CD4-positive, alpha-beta T cell treated with Interleukin-4 for 1 hour (primary cell): ENCODE measurements around the gene EFNA2.
"Not testable (repeated sequence)": the region's sequence is repeated elsewhere in the genome, so short reads cannot be mapped to it uniquely, and the experiment has no call there.

ENCODE experiments used
- DNase-seq, 2 donors: peaks; one replicate each; pipeline ENCODE4 v3.0.0-alpha.2; 2020 to 2022

The EFNA2 gene

DNA sequence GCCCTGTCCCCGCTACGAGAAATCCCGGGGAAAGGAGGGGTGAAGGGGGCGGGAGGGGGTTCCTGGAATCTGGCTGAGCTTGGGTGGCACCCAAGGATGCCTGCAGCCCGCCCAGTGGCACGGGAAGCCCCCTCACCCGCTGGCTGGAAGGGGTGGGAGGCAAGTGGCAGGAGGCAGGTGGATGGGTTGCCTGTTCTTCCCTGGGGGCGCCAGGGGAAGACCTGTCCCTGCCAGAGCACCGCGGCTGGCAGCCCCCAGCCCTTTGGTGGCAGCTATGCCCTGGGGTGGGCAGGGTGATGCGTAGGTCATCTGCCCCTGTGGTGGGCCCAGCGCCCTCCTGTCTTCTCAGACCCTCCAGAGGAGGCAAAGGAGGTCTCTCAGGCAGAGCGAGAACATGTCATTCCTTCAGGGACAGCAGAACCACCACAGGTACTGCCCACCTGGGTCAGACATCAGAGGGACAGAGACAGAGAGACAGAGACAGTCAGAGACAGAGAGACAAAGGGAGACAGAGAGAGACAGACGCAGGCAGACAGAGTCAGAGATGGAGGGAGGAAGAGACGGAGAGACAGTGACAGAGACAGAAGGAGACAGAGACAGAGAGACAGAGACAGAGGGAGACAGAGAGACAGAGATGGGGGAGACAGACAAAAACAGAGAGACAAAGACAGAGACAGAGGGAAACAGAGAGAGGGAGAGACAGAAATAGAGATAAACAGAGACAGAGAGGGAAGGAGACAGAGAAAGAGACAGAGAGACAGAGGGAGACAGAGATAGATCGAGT is 36.7 kb downstream of the EFNA2 start:
- no peak for DNase-seq

DNA sequence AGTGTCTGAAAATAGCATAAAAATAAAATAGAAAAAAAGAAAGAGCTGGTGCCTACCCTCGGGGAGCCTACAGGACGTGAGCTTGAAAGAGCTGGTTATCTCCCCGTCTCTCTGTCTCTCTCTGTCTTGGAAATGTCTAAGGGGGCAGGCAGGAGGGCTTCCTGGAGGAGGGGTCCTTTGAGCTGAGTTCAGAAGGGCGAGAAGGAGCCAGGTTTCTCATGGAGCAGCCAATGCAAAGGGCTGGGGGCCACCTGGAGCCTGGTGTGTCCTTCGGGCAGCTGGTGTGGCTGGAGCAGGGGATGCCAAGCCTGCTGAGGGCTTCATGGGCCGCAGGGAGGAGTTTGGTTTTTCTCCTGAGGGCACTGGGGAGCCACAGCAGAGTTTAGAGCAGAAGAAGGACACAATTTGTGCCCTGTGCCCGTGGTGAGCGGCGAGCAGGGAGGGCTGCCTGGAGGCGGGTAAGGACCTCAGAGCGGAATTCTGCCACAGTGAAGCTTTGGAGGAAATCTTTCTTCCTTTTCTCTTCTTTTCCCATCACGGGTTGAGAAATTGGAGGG is 38.7 kb downstream of the EFNA2 start:
- DNase-seq = no peak

DNA sequence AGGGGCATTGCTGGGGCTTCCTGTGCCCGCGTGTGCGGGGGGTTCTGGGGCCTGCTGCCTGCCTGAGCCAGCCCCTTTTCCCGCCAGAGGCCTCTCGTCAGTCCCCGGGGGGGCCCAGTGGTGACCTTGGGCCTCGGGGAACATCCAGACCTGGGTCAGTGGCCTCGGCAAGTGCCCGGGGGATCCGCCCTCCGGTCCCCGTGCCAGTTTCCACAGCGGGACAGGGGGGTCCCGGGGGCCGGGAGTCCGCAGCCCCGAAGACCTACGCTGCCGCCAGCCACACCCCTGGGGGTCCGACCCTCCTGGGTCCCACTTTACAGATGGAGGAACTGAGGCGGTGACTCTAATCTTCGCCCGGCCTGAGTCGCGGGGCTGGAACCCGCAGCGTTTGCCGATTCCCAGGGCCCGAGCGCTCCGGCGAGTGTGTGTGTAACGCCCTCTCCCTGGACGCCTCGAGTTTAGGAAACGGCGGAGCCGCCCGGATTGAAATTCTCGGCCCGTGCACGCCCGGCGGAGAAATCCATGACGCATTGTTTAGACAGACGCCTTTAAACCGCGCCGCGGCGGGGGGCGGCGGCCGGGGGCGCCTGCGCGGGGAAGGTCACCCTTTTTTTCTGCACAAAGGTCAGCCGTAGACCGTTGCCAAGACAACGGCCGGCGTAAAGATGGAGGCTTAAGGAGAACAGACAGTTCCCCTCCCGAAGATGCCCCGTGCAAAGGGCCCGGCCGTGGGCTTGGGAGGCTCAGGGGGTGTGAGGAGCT is 39.3 kb downstream of the EFNA2 start:
- DNase-seq = peak in 1 of 2 donors; percentile 30

DNA sequence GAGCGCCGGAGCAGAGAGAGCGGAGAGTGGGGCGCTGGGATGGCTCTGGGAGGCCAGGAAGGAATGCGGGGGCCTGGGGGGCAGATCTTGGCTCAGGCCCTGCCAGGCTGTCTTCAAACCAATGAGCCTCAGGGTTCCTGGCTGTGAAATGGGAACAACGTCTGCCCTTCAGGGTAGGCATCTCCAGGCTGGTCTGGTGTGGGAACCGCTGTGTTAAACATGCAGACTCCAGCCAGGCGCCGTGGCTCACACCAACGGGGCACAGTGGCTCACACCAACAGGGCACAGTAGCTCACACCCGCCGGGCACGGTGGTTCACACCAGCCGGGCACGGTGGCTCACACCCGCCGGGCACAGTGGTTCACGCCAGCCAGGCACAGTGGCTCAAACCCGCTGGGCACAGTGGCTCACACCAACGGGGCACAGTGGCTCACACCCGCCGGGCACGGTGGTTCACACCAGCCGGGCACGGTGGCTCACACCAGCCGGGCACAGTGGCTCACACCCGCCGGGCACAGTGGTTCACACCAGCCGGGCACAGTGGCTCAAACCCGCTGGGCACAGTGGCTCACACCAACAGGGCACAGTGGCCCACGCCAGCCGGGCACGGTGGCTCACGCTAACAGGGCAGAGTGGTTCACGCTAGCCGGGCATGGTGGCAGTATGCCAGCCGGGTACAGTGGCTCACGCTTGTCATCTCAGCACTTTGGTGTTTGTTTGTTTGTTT is 40.1 kb downstream of the EFNA2 start:
- no peak for DNase-seq

DNA sequence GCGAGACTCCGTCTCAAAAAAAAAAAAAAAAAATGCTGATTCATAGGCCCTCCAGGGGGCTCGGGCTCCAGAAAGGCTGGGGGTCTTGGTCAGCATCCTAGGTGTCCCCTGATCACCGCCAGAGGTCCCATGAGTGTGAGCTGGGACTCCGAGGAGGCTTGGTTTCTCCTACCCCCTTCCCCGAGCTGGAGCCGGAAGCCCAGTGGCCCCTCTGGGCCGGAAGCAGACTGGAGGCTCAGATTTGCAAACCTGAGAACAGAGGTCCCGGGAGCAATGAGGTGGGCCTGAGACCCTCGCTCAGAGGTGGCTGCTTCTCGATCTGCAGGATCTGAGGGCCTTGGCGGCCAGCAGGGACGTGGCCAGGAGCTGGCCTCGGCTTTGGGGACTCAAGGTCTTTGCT is 41.5 kb downstream of the EFNA2 start:
- no peak for DNase-seq

DNA sequence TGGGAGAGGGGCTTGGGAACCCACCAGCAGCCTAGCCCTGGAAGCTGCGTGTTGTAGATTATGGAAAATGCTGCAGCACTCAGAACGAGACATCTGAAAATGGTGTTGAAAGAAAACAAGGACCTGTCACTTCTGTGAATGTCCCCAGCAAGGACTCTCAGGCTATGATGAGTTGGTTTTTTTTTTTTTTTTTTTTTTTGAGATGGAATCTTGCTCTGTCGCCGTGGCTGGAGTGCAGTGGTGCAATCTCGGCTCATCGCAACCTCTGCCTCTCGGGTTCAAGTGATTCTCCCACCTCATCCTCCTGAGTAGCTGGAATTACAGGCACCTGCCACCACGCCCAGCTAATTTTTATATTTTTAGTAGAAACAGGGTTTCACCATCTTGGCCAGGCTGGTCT is 46.5 kb downstream of the EFNA2 start:
- DNase-seq = not testable (repeated sequence)

DNA sequence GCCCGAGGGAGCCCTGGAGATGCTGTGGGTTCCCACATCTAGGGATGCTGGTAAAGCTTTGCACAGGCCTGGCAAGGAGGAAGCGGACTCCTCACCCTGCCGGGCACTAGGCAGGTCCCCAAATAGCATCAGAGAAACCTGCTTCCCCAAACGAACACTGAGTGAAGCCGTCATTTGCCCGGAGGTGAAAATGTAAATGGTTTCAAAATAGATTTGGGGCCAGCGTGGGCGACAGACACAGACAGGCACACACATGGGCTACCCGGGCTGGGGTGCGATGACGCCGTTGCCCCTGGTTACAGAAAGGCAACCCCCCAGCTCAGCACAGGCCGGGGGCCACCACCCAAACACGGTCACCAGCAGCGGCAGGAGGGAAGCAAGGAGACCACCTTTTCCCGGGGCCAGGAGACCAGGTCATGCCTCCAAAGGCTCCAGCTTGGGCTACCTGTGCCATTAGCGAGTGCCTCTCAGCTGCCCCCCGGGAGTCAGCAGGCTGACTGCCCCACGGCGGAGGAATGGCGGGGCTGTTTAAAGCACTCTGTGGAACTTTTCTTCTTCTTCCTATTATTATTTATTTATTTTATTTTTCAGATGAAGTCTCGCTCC is 50.5 kb downstream of the EFNA2 start:
- DNase-seq = no peak

DNA sequence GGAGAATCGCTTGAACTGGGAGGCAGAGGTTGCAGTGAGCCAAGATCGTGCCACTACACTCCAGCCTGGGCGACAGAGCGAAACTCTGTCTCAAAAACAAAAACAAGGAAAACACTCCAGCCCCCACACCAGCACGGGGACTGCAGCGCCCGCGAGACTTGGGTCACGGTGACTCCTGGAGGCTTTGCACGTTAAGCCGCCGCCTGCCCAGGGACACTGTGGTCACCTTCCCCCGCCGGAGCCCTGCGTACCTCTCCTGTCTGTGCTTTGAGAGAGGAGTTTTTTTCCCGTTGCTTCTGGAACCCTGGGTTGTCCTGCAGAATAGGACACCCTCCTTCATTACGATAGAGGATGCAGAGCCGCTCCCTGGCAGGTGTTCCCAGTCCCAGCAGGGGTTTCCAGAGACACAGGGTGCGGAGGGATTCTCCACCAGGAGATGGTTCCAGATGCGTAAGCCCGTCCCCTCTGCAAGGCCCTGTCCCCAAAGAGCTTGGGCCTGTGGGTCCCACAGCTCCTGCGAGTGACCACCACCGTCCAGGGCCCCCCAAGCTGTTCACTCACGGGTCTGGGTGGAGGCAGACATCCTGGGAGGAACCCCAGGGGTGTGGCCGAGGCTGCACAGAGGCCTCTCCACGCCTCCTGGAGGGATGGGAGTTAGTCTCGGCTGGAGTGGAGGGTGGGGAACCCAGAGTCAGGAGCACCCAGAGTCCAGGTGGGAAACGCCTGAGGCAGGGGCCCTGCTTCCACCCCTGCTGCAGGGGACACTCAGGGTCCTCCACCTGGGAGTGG is 55.2 kb downstream of the EFNA2 start:
- DNase-seq = no peak

DNA sequence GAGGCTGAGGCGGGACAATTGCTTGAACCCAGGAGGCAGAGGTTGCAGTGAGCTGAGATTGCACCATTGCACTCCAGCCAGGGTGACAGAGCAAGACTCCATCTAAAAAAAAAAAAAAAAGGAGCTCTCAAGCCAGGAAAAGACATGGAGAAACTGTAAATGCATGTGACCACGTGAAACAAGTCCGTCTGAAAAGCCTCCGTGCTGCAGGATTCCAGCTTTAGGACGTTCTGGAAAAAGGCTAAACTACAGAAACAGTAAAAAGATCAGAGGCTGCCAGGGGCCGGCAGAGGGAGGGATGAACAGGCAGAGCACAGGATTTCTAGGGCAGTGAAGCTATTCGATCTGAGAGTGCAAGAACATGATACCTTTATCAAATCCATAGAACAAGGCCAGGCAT is 57.4 kb downstream of the EFNA2 start:
- no peak for DNase-seq

DNA sequence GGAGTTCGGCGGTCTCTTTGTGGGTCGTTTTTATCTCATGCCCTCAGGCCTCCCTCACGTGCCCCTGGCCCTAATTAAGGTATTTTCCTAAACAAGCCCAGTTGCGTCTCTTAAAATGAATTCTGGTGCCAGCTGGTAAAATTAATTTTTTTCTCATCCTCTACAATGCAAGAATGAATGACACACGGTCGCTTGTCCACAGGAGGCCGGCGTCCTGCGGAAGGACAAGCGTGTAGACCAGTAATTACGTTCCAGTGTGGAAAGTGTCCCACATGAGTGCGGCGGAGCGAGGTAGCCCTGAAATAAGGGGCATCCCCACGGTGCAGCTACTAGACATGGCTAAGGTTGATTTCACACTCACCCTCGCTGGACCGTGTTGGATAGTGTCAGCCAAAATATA is 63.5 kb downstream of the EFNA2 start:
- no peak for DNase-seq

DNA sequence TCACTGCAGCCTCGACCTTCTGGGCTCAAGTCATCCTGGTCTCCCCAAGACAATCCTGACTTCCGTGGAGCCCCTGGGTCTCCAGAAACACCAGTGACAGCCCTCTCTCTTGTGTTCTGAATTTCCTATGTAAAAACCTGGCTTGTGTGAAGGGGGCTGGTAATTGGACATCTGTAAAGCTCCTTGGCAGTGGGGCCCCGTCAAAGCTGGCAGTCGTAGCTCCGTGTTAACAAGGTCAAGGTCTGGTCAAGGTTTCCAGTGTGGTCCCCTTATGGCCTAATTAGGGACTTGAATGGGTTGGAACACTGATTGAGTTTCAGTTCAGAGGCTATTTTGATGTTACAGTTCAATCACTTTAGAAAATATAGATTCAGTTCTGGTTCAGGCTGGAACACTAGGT is 65.2 kb downstream of the EFNA2 start:
- no peak for DNase-seq
